K562 (cell line): ENCODE measurements around the gene POP5. TPM values are rescaled to one million over a fixed set of nuclear protein-coding genes. Genes with fewer than 3 reads are reported as not detected.

Experiments used
- CBX3 ChIP-seq, 2 experiments: IDR thresholded peaks; 1 replicate in 1 of 2; 2 replicates in 1 of 2; pipeline ENCODE4 v1.6.1; 2012; ENCODE audit warnings: inconsistent platforms in 2 of 2, low read length in 2 of 2, borderline replicate concordance in 1 of 2, control low read depth in 1 of 2
- ELF4 ChIP-seq: fragments of 450-650 bp; formaldehyde crosslinking; IDR thresholded peaks from 2 replicates; pipeline ENCODE4 v1.4.0; 2022; ENCODE audit warnings: missing genetic modification characterization
- FOXJ2 ChIP-seq: fragments of 200-800 bp; sonication (Bioruptor generic); IDR thresholded peaks from 2 replicates; pipeline ENCODE4 v1.6.1; 2016; ENCODE audit warnings: missing genetic modification characterization, missing compliant biosample characterization
- MAZ ChIP-seq, 2 experiments: fragments of 450-650 bp in 1 of 2; sonication (generic) in 1 of 2; formaldehyde crosslinking; IDR thresholded peaks in 1 of 2; conservative IDR thresholded peaks in 1 of 2; 2 replicates each; pipeline versions ENCODE4 v1.4.0 to v1.5.0; 2020; ENCODE audit warnings: mild to moderate bottlenecking in 1 of 2, missing genetic modification reagents in 1 of 2
- MECOM ChIP-seq: fragments of 250-450 bp; sonication (Bioruptor Pico); IDR thresholded peaks from 2 replicates; pipeline ENCODE4 v1.8.0; 2022; ENCODE audit warnings: inconsistent platforms
- PYGO2 ChIP-seq: fragments of 450-650 bp; IDR thresholded peaks from 2 replicates; pipeline ENCODE4 v1.6.1; 2016; ENCODE audit warnings: mild to moderate bottlenecking, missing genetic modification characterization, moderate library complexity, missing compliant biosample characterization
- RBBP5 ChIP-seq: fragments of 200-600 bp; sonication (generic); IDR thresholded peaks from 2 replicates; pipeline ENCODE4 v1.6.1; 2012; ENCODE audit warnings: borderline replicate concordance, mild to moderate bottlenecking, low read length, control low read depth, inconsistent platforms; ENCODE audit not compliant: insufficient read depth, poor library complexity, severe bottlenecking
- THRAP3 ChIP-seq: fragments of 450-650 bp; IDR thresholded peaks from 2 replicates; pipeline ENCODE4 v1.6.1; 2016; ENCODE audit warnings: mild to moderate bottlenecking, inconsistent platforms, borderline replicate concordance
- polyA plus RNA-seq, 8 experiments: library from polyadenylated mRNA; depleted of rRNA in 4 of 8; stranded (reverse) in 5 of 8; unstranded in 3 of 8; fragments of >200 nt; fragmentation: Nextera tagmentation in 2 of 8; fragmentation: Illumina TruSeq in 1 of 8; extraction: Ambion mirVana in 2 of 8; extraction: Trizol in 1 of 8; gene quantifications; 2 replicates each; pipeline versions ENCODE4 v1.2.1 to v1.2.3, GENCODE V29; 2011 to 2014; ENCODE audit warnings: inconsistent platforms in 1 of 8, missing spikeins in 1 of 8
- total RNA-seq, 7 experiments: library from RNA; depleted of rRNA in 6 of 7; stranded (reverse); fragments of >200 nt in 6 of 7; fragmentation: Illumina TruSeq in 2 of 7; extraction: Trizol in 2 of 7; gene quantifications; 2 replicates each; pipeline versions ENCODE4 v1.2.1 to v1.2.3, GENCODE V29; 2011 to 2021; ENCODE audit warnings: low replicate concordance in 1 of 7
- TF ChIP-seq, protein P1 (sequence below): conservative IDR thresholded peaks from 2 replicates; pipeline ENCODE4 v1.6.1; 2011; ENCODE audit warnings: low read depth, mild to moderate bottlenecking, low read length; ENCODE audit not compliant: control insufficient read depth
- TF ChIP-seq, protein P2 (sequence below), 2 experiments: fragments of 450-650 bp; conservative IDR thresholded peaks; 2 replicates each; pipeline ENCODE4 v1.6.1; 2017; ENCODE audit warnings: mild to moderate bottlenecking in 2 of 2, moderate library complexity in 2 of 2
- TF ChIP-seq, protein P3 (sequence below): fragments of 450-650 bp; formaldehyde crosslinking; IDR thresholded peaks from 2 replicates; pipeline ENCODE4 v1.4.0; 2020; ENCODE audit warnings: mild to moderate bottlenecking, moderate library complexity
- TF ChIP-seq, protein P4 (sequence below): fragments of 250-450 bp; sonication (Bioruptor Pico); IDR thresholded peaks from 2 replicates; pipeline ENCODE4 v1.4.0; 2020; ENCODE audit warnings: borderline replicate concordance
- TF ChIP-seq, protein P5 (sequence below): fragments of 450-650 bp; conservative IDR thresholded peaks from 2 replicates; pipeline ENCODE4 v1.6.1; 2016; ENCODE audit warnings: missing genetic modification characterization, low read depth, mild to moderate bottlenecking, control low read depth, missing compliant biosample characterization
- TF ChIP-seq, protein P6 (sequence below): fragments of 250-450 bp; sonication (Bioruptor Pico); IDR thresholded peaks from 2 replicates; pipeline ENCODE4 v1.5.0; 2021
- TF ChIP-seq, protein P7 (sequence below): fragments of 450-650 bp; IDR thresholded peaks from 2 replicates; pipeline ENCODE4 v1.6.1; 2016; ENCODE audit warnings: borderline replicate concordance

Gene POP5
- total and polyA plus RNA-seq, 9 of the 15 experiments (the other 6 are each of a cell fraction or from before 2014, with no cell fraction given) = 57.5 to 253 (median 73.8) TPM

DNA sequence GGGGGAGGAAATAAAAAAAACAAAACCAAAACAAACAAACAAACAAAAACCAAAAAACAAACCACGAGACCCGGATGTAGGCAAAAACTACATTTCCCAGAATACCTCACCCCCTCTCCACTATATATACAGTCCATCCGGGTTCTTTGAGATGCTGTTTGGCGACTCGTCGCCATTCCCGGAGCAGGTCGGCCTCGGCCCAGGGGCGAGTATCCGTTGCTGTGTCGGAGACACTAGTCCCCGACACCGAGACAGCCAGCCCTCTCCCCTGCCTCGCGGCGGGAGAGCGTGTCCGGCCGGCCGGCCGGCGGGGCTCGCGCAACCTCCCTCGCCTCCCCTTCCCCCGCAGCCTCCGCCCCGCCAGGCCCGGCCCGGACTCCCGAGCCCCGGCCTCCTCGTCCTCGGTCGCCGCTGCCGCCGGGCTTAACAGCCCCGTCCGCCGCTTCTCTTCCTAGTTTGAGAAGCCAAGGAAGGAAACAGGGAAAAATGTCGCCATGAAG is 46.9 kb downstream of the POP5 start, which contains the start of gene RNF10 (continued):
- TF ChIP-seq, protein P1, sequence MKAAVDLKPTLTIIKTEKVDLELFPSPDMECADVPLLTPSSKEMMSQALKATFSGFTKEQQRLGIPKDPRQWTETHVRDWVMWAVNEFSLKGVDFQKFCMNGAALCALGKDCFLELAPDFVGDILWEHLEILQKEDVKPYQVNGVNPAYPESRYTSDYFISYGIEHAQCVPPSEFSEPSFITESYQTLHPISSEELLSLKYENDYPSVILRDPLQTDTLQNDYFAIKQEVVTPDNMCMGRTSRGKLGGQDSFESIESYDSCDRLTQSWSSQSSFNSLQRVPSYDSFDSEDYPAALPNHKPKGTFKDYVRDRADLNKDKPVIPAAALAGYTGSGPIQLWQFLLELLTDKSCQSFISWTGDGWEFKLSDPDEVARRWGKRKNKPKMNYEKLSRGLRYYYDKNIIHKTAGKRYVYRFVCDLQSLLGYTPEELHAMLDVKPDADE = peak; percentile 88
- TF ChIP-seq, protein P2, sequence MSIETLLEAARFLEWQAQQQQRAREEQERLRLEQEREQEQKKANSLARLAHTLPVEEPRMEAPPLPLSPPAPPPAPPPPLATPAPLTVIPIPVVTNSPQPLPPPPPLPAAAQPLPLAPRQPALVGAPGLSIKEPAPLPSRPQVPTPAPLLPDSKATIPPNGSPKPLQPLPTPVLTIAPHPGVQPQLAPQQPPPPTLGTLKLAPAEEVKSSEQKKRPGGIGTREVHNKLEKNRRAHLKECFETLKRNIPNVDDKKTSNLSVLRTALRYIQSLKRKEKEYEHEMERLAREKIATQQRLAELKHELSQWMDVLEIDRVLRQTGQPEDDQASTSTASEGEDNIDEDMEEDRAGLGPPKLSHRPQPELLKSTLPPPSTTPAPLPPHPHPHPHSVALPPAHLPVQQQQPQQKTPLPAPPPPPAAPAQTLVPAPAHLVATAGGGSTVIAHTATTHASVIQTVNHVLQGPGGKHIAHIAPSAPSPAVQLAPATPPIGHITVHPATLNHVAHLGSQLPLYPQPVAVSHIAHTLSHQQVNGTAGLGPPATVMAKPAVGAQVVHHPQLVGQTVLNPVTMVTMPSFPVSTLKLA (conservative IDR thresholded peaks at IDR 0.05) = peak in 1 of 2 experiments; percentile 39; a peak in 1 of 4 replicates
- TF ChIP-seq, protein P3, sequence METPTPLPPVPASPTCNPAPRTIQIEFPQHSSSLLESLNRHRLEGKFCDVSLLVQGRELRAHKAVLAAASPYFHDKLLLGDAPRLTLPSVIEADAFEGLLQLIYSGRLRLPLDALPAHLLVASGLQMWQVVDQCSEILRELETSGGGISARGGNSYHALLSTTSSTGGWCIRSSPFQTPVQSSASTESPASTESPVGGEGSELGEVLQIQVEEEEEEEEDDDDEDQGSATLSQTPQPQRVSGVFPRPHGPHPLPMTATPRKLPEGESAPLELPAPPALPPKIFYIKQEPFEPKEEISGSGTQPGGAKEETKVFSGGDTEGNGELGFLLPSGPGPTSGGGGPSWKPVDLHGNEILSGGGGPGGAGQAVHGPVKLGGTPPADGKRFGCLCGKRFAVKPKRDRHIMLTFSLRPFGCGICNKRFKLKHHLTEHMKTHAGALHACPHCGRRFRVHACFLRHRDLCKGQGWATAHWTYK (CRISPR knock-in tag) = no peak
- TF ChIP-seq MECOM (no peak), THRAP3 (no peak), ELF4 (CRISPR knock-in tag) (peak; percentile 68; the same call in 1 of the 2 replicates), FOXJ2 (tag) (peak; percentile 61; the same call in 1 of the 2 replicates), CBX3 (IDR thresholded peaks at IDR 0.05; ENCODE audit: borderline replicate concordance in 1 of 2, low read length in 2 of 2) (no peak), PYGO2 (tag) (no peak), RBBP5 (peak; percentile 90), MAZ (CRISPR knock-in tag; conservative IDR thresholded peaks at IDR 0.05 in 1 of 2, IDR thresholded peaks at IDR 0.05 in 1 of 2) (peak in 1 of 2 experiments; percentile 46; a peak in 2 of 4 replicates)
- TF ChIP-seq, protein P4, sequence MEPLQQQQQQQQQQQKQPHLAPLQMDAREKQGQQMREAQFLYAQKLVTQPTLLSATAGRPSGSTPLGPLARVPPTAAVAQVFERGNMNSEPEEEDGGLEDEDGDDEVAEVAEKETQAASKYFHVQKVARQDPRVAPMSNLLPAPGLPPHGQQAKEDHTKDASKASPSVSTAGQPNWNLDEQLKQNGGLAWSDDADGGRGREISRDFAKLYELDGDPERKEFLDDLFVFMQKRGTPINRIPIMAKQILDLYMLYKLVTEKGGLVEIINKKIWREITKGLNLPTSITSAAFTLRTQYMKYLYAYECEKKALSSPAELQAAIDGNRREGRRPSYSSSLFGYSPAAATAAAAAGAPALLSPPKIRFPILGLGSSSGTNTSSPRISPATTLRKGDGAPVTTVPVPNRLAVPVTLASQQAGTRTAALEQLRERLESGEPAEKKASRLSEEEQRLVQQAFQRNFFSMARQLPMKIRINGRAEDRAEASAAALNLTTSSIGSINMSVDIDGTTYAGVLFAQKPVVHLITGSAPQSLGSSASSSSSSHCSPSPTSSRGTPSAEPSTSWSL (CRISPR knock-in tag) = no peak
- TF ChIP-seq, protein P5, sequence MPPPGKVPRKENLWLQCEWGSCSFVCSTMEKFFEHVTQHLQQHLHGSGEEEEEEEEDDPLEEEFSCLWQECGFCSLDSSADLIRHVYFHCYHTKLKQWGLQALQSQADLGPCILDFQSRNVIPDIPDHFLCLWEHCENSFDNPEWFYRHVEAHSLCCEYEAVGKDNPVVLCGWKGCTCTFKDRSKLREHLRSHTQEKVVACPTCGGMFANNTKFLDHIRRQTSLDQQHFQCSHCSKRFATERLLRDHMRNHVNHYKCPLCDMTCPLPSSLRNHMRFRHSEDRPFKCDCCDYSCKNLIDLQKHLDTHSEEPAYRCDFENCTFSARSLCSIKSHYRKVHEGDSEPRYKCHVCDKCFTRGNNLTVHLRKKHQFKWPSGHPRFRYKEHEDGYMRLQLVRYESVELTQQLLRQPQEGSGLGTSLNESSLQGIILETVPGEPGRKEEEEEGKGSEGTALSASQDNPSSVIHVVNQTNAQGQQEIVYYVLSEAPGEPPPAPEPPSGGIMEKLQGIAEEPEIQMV (tag) = no peak
- TF ChIP-seq, protein P6, sequence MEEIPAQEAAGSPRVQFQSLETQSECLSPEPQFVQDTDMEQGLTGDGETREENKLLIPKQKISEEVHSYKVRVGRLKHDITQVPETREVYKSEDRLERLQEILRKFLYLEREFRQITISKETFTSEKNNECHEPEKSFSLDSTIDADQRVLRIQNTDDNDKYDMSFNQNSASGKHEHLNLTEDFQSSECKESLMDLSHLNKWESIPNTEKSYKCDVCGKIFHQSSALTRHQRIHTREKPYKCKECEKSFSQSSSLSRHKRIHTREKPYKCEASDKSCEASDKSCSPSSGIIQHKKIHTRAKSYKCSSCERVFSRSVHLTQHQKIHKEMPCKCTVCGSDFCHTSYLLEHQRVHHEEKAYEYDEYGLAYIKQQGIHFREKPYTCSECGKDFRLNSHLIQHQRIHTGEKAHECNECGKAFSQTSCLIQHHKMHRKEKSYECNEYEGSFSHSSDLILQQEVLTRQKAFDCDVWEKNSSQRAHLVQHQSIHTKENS (CRISPR knock-in tag) = no peak
- TF ChIP-seq, protein P7, sequence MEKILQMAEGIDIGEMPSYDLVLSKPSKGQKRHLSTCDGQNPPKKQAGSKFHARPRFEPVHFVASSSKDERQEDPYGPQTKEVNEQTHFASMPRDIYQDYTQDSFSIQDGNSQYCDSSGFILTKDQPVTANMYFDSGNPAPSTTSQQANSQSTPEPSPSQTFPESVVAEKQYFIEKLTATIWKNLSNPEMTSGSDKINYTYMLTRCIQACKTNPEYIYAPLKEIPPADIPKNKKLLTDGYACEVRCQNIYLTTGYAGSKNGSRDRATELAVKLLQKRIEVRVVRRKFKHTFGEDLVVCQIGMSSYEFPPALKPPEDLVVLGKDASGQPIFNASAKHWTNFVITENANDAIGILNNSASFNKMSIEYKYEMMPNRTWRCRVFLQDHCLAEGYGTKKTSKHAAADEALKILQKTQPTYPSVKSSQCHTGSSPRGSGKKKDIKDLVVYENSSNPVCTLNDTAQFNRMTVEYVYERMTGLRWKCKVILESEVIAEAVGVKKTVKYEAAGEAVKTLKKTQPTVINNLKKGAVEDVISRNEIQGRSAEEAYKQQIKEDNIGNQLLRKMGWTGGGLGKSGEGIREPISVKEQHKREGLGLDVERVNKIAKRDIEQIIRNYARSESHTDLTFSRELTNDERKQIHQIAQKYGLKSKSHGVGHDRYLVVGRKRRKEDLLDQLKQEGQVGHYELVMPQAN = no peak
